Measurements from ENCODE around the gene RIMS4. TPM values are rescaled to one million over a fixed set of nuclear protein-coding genes. Genes with fewer than 3 reads are reported as not detected.

The RIMS4 gene
- total and polyA plus RNA-seq, 9 donors, result 5.7 to 13.2 (median 10.1) TPM

DNA sequence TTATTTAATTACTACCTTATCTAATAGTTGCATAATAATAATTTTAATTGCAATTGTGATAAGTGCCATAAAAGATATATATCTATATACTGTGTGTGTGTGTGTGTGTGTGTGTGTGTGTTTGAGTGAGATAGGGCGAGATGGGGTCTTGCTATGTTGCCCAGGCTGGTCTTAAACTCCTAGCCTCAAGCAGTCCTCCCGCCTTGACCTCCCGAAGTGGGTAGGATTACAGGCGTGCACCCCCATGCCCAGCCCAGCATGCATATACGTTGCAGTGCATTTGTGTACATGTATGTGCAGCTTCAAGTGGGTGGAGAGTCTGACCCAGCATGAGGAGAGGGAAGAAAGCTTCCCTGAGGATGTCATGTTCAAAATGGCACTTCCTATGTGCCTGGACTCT lies 4.6 kb upstream of the RIMS4 start:
- Histone ChIP-seq H3K4me1 (ENCODE audit: control insufficient read depth, insufficient read depth, low read length) (peaks cover 8% of the 10 kb centered on the region), H3K36me3 (ENCODE audit: control insufficient read depth, insufficient read depth, low read length) (no peaks in the 10 kb centered on the region), H3K27ac (ENCODE audit: low read length) (no peak overlapping the region), H3K9me3 (replicated peaks; ENCODE audit: control insufficient read depth, low read depth, low read length) (peaks cover 4% of the 10 kb centered on the region), H3K4me3 (ENCODE audit: low read length) (no peak overlapping the region), H3K27me3 (ENCODE audit: control insufficient read depth, insufficient read depth, low read length) (peaks cover 27% of the 10 kb centered on the region)
- DNase-seq, result no peak
- WGBS (ENCODE audit: insufficient coverage), result 84% methylated on average over 4 of the region's 5 CpGs

DNA sequence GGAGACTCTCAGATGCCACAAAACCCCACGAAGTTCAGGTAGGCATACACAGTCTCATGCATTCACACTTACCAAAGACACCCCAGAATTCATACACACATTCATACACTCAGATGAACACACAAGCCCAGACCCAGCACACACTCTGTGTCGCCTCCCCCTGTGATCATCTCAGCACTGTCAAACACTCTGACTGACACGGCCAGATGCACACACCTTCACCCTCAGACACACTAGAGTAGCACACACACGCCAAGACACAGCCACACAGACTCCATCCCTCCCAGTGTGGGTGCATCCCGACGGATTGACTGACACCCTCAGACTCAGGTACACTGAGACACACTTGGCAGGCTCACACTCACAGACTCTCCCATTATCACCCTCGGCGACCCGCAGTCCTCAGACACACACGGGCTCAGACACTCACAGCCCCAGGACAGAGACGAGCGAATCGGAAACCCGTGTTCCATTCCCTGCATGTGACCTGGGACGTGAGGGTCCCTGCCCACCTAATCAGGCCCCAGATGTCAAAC lies 872 bp upstream of the RIMS4 start:
- Histone ChIP-seq H3K9me3 (replicated peaks; ENCODE audit: control insufficient read depth, low read depth, low read length) (peaks cover 4% of the 10 kb centered on the region), H3K27me3 (ENCODE audit: control insufficient read depth, insufficient read depth, low read length) (peaks cover 40% of the 10 kb centered on the region), H3K27ac (ENCODE audit: low read length) (no peak overlapping the region), H3K4me3 (ENCODE audit: low read length) (no peak overlapping the region), H3K36me3 (ENCODE audit: control insufficient read depth, insufficient read depth, low read length) (no peaks in the 10 kb centered on the region), H3K4me1 (ENCODE audit: control insufficient read depth, insufficient read depth, low read length) (peaks cover 30% of the 10 kb centered on the region)
- no peak for DNase-seq
- 71% methylated on average over 15 of the region's 15 CpGs for WGBS (ENCODE audit: insufficient coverage)

DNA sequence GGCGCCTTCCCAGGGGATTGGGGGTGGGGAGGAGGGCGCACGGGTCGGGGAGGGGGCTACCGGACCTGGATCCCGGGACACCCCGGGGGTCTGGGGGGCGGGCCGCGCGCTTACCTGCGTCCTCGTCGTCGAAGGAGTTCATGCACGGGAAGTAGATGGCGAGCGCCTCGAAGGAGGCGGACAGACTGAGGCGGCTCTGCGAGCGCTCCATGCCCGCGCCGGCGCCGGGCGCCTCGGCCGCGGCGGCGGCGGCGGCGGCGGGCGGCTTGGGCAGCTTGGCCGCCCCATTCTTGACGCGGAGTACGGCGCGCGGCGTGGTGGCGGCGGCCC lies 320 bp downstream of the RIMS4 start:
- under 1% methylated on average over 47 of the region's 49 CpGs for WGBS (ENCODE audit: insufficient coverage)
- Histone ChIP-seq H3K36me3 (ENCODE audit: control insufficient read depth, insufficient read depth, low read length) (no peaks in the 10 kb centered on the region), H3K27me3 (ENCODE audit: control insufficient read depth, insufficient read depth, low read length) (peaks cover 43% of the 10 kb centered on the region), H3K4me3 (ENCODE audit: low read length) (peak overlapping the region; percentile 43), H3K4me1 (ENCODE audit: control insufficient read depth, insufficient read depth, low read length) (peaks cover 42% of the 10 kb centered on the region), H3K27ac (ENCODE audit: low read length) (no peak overlapping the region), H3K9me3 (replicated peaks; ENCODE audit: control insufficient read depth, low read depth, low read length) (peaks cover 4% of the 10 kb centered on the region)
- no peak for DNase-seq

DNA sequence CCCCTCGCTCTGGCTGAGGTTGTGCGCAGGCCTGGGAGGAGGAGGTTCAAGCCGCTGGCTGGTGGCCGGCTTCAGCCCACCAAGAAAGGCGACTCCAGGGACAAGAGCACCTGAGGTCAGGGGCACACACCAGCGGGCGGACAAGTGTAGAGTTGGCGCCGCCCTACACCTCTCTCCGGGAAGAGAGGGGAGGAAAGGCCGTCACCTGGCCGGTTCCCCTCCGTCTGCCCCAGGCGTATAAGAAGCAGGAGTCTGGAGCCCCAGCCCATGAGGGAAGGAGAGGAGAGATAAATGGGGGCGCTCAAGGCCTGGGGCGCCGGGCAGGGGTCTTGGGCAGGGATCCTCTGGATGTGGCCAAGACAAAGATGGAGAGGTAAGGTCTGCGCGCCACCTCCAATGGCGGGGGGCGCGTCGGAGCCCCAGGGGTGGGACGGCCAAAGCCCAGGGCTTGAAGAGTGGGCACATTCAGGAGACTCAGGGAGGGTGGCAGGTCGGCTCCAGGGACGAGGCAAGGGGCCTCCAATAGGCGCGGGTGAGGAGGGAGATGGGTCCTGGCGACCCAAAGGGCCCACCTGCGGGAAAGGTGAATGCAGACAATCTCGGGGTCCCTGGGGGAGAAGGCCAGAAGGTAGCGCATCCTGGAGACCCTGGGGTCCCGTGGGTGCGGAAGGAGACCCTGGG lies 826 bp downstream of the RIMS4 start:
- H3K4me3 ChIP-seq (ENCODE audit: low read length), result peak overlapping the region; percentile 43

DNA sequence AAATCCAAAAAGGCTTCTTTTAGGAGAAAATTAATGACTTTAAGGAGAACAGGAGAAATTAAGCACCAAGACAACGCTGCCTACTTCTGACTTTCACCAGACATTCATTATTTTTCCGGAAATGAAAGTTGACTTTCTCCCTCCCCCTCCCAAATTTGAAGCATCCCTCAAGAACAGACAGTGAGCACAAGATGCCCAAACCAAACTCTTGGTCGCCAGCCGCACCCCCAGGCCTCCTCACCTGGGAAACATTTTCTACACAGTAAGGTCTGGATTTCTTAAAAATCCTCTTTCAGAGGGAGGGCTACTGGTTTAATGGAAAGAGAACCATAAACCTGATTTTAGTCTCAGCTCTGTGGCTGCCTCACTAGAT lies 2.7 kb downstream of the RIMS4 start:
- Histone ChIP-seq H3K36me3 (ENCODE audit: control insufficient read depth, insufficient read depth, low read length) (no peaks in the 10 kb centered on the region), H3K9me3 (replicated peaks; ENCODE audit: control insufficient read depth, low read depth, low read length) (peaks cover 4% of the 10 kb centered on the region), H3K27me3 (ENCODE audit: control insufficient read depth, insufficient read depth, low read length) (peaks cover 42% of the 10 kb centered on the region), H3K4me3 (ENCODE audit: low read length) (no peak overlapping the region), H3K4me1 (ENCODE audit: control insufficient read depth, insufficient read depth, low read length) (peaks cover 63% of the 10 kb centered on the region), H3K27ac (ENCODE audit: low read length) (no peak overlapping the region)
- WGBS (ENCODE audit: insufficient coverage), result 76% methylated on average over 2 of the region's 4 CpGs
- no peak for DNase-seq

More for the DNA sequence above, 826 bp downstream of the RIMS4 start:
- no peak for DNase-seq
- Histone ChIP-seq H3K9me3 (replicated peaks; ENCODE audit: control insufficient read depth, low read depth, low read length) (peaks cover 4% of the 10 kb centered on the region), H3K36me3 (ENCODE audit: control insufficient read depth, insufficient read depth, low read length) (no peaks in the 10 kb centered on the region), H3K27ac (ENCODE audit: low read length) (no peak overlapping the region), H3K27me3 (ENCODE audit: control insufficient read depth, insufficient read depth, low read length) (peaks cover 43% of the 10 kb centered on the region), H3K4me1 (ENCODE audit: control insufficient read depth, insufficient read depth, low read length) (peaks cover 47% of the 10 kb centered on the region)
- WGBS (ENCODE audit: insufficient coverage), result 15% methylated on average over 24 of the region's 34 CpGs

DNA sequence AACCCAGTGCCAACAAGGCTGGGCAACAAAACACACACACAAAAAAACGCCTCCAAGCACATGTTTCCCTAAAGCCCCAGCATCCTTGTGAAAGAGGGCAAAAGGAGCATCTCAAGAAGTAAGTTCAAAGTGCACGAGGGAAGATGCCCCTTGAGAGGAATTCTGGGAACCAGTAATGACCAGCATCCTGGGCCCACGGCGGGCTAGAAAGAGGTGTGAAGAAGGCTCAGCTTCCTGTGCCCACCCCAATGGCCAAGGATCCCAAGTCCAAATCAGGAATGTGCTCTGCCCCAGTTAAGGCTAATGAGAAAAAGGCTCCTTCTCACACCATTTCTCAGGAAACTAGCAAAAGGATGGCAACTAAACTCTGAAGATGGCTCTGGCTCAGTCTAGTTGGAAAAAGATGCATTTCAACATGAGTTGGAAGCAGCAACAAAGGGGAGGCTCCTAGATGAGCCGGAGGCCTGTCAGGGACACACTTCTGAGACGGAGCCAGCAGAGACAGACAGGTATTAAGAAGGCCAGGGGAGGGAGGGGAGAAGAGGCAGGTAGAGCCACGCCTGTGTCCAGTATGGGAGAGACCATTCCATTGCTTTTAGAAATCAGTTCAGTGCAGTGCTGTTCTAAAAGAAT lies 3.2 kb downstream of the RIMS4 start:
- Histone ChIP-seq H3K27ac (ENCODE audit: low read length) (peak overlapping the region; percentile 15), H3K27me3 (ENCODE audit: control insufficient read depth, insufficient read depth, low read length) (peaks cover 39% of the 10 kb centered on the region), H3K4me3 (ENCODE audit: low read length) (no peak overlapping the region), H3K9me3 (replicated peaks; ENCODE audit: control insufficient read depth, low read depth, low read length) (peaks cover 4% of the 10 kb centered on the region), H3K36me3 (ENCODE audit: control insufficient read depth, insufficient read depth, low read length) (no peaks in the 10 kb centered on the region), H3K4me1 (ENCODE audit: control insufficient read depth, insufficient read depth, low read length) (peaks cover 63% of the 10 kb centered on the region)
- no peak for DNase-seq
- 50% methylated on average over 6 of the region's 7 CpGs for WGBS (ENCODE audit: insufficient coverage)

DNA sequence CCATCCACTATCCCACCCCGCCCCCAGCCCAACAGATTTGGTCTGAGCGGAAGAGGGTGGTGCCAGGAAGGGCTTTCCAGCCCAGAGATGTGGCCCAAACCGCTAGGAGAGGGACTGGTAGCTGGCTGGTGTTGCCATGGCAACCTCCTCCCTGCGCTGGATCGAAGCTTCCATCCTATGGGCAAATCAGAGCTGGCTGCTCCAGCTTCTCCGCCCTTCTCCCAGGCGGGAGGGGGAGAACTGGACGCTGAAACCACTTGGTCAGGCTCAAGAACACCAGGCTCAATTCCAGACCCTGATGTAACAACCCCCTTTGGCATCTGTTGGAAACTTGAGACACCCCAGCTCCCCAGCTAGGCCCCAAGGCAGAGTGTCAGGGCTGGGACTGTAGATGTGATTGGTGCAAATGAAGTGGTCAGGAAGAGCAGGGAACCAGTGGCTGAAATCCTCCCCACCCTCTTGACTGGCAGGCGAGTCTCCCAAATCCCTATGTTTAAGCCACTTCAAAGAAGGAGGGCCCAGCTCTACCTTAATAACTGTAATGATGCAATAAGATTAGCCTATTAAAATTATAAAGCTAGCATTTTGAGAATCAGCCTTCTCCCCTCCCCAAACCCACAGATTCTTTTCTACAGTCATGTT lies 4.2 kb downstream of the RIMS4 start:
- H3K27ac ChIP-seq (ENCODE audit: low read length), result peak overlapping the region; percentile 79
- H3K9me3 ChIP-seq (replicated peaks; ENCODE audit: control insufficient read depth, low read depth, low read length), result no peaks in the 10 kb centered on the region
- H3K4me3 ChIP-seq (ENCODE audit: low read length), result no peak overlapping the region
- H3K4me1 ChIP-seq (ENCODE audit: control insufficient read depth, insufficient read depth, low read length), result peaks cover 65% of the 10 kb centered on the region
- H3K27me3 ChIP-seq (ENCODE audit: control insufficient read depth, insufficient read depth, low read length), result peaks cover 28% of the 10 kb centered on the region
- 3% methylated on average over 5 of the region's 9 CpGs for WGBS (ENCODE audit: insufficient coverage)
- H3K36me3 ChIP-seq (ENCODE audit: control insufficient read depth, insufficient read depth, low read length), result no peaks in the 10 kb centered on the region
- peak; percentile 96 for DNase-seq

DNA sequence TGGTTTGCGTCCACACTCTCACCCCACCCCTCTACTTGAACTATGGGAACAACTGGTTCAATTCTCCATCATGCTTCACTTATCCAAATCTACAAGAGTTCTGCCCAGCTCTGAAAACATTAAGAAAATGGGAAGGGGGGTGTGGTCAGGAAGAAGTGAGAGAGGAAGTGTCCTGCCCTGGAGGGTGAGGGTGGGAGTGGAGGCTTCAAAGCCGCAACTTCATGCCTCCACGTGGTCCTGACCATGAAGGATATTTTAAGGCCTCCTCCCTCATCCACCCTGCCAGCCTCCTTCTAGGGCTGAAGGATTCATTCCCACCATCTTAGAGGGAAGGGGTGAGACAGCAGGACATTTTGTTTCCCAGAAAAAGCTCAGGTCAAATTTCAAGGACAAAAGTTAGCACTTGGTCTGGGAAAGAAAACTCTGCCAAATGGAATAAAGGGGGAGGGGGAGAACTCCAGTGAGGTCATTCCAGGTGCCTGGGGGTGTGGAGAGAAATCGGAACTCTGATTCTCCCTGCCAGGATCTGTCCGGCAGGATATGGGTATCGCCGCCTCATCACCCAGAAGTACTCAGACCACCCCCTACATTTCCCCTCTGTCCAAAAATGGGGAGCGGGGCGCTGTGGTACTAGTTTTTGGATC lies 4.9 kb downstream of the RIMS4 start:
- H3K4me1 ChIP-seq (ENCODE audit: control insufficient read depth, insufficient read depth, low read length), result peaks cover 64% of the 10 kb centered on the region
- no peak overlapping the region for H3K4me3 ChIP-seq (ENCODE audit: low read length)
- DNase-seq, result peak; percentile 63
- peak overlapping the region; percentile 74 for H3K27ac ChIP-seq (ENCODE audit: low read length)
- no CpG with 5 or more reads among the region's 9 CpGs for WGBS (ENCODE audit: insufficient coverage)
- no peaks in the 10 kb centered on the region for H3K9me3 ChIP-seq (replicated peaks; ENCODE audit: control insufficient read depth, low read depth, low read length)
- H3K36me3 ChIP-seq (ENCODE audit: control insufficient read depth, insufficient read depth, low read length), result no peaks in the 10 kb centered on the region
- peaks cover 22% of the 10 kb centered on the region for H3K27me3 ChIP-seq (ENCODE audit: control insufficient read depth, insufficient read depth, low read length)

DNA sequence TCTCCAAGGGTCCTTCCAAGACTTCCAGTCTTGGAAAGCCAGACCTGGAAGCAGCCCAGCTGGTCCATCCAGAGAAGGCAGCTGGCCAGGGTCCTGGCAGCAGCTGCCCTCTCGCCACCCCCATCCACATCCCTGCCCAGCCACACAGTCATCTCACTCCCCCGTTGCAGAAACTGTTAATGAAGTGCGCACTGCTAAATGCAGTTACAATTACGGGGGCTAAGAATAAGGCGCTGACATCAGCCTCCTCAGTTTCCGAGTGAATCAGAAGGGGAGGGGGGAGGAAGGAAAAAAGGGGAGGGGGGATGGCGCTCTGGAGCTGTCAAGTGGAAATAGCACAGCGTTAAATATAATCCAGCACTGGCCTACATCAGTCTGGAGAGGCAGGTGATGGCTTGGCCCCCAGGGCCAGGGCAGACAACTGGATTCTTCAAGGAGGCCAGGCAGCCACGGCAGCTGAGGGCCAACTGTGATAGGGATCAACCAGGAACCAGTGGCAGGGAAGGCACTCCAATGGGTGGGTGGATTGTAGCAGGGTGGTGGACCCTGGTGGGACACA lies 6.9 kb downstream of the RIMS4 start:
- no peak overlapping the region for H3K27ac ChIP-seq (ENCODE audit: low read length)
- WGBS (ENCODE audit: insufficient coverage), result 18% methylated on average over 6 of the region's 9 CpGs
- H3K4me1 ChIP-seq (ENCODE audit: control insufficient read depth, insufficient read depth, low read length), result peaks cover 56% of the 10 kb centered on the region
- DNase-seq, result peak; percentile 83
- peaks cover 9% of the 10 kb centered on the region for H3K27me3 ChIP-seq (ENCODE audit: control insufficient read depth, insufficient read depth, low read length)
- H3K4me3 ChIP-seq (ENCODE audit: low read length), result no peak overlapping the region
- H3K9me3 ChIP-seq (replicated peaks; ENCODE audit: control insufficient read depth, low read depth, low read length), result no peaks in the 10 kb centered on the region
- H3K36me3 ChIP-seq (ENCODE audit: control insufficient read depth, insufficient read depth, low read length), result no peaks in the 10 kb centered on the region

DNA sequence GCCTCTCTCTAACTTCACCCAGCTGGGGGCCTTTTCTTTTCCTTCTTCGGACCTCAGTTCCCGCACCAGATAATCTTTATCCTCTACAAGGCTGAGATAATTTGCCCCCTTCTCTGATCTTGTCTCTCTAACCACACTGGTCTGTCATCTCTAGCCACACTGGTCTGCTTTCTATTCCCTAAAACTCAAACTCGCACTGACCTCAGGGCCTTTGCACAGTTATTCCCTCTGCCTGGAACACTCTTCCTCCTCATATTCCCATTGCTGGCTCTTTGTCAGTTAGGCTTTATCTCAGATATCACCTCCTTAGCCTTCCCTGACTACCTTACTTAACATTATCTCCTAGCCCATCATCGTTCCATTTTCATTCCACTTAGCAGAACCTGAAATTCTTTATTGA lies 7.6 kb downstream of the RIMS4 start:
- H3K27me3 ChIP-seq (ENCODE audit: control insufficient read depth, insufficient read depth, low read length), result peaks cover 5% of the 10 kb centered on the region
- 89% methylated on average over 3 of the region's 4 CpGs for WGBS (ENCODE audit: insufficient coverage)
- H3K27ac ChIP-seq (ENCODE audit: low read length), result no peak overlapping the region
- no peak for DNase-seq
- no peaks in the 10 kb centered on the region for H3K36me3 ChIP-seq (ENCODE audit: control insufficient read depth, insufficient read depth, low read length)
- peaks cover 52% of the 10 kb centered on the region for H3K4me1 ChIP-seq (ENCODE audit: control insufficient read depth, insufficient read depth, low read length)
- no peaks in the 10 kb centered on the region for H3K9me3 ChIP-seq (replicated peaks; ENCODE audit: control insufficient read depth, low read depth, low read length)
- no peak overlapping the region for H3K4me3 ChIP-seq (ENCODE audit: low read length)

All from muscle of leg (tissue), 11 donors.